GM19025 (cell line): Measurements from ENCODE around the gene HSDL1.

Source experiments
- ATAC-seq: cut with Tn5 transposase; IDR thresholded peaks from one replicate; pipeline ENCODE4 v1.9.1; 2021; ENCODE audit warnings: mild to moderate bottlenecking, low read depth, moderate library complexity; ENCODE audit not compliant: unreplicated experiment

Gene HSDL1

DNA sequence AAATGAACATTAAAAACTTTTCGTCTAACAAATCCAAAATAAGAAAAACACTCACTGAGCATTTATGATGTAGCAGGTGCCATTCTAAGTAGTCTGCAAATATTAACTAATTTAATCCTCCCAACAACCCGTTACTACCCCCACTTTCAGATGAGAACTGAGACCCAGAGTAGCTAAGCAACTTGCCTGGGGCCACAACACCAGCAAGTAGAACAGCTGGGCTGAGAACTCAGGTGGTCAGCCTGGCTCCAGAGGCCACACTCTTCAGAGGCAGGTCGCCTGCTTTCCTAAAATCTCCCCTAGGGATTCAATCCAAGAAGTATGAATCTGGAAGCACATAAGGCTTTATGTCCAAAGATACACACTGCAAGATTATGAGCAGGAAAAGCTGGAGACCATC is 34.5 kb downstream of the HSDL1 start:
- no peak for ATAC-seq

DNA sequence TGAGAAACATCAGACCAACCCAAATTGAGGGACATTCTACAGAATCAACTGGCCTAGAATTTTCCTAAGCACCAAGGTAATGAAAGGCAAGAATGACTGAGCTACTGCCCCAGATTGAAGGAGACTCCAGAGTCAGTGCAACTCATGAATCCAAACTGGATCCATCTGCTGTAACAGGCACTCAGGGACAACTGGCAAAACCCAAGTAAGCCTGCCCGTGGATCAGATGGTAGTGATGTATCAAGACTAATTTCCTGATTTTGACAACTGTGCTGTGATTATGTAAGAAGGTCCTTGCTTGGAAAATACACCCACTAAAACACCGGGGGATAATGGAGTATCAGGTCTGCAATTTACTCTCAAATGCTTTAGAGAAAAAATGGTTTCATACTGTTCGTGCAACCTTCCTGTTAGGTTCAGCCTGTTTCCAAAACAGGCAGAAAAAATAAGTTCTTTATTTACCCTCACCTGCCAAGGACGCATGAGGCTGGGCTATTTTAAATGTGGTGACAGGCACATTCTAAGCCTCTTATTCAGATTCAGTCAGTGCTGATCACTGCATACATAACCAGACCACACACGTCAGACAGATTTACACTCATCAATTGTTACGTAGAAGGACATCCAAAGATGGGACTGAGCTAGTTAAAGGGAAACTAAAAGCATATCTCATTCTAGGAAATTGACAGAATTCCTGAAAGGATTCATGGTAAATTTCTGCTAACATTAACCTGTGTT is 35.2 kb downstream of the HSDL1 start:
- ATAC-seq, result no peak

DNA sequence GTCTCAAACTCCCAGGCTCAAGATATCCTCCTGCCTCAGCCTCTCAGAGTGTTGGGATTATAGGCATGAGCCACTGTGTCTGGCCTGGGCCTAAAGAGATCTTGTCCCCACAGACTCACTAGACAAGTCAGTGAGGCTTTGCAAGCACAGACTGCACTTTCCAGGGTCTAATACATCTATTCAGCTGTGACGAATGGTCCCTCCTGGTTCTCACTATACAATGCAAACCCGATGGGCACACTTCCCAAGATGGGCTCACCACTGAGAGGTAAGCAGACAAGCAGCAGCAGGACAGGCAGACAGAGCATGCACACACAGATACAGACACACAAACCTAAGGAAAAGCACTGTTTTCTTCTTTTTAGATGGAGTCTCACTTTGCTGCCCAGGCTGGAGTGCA is 37.1 kb downstream of the HSDL1 start:
- ATAC-seq, result no peak

DNA sequence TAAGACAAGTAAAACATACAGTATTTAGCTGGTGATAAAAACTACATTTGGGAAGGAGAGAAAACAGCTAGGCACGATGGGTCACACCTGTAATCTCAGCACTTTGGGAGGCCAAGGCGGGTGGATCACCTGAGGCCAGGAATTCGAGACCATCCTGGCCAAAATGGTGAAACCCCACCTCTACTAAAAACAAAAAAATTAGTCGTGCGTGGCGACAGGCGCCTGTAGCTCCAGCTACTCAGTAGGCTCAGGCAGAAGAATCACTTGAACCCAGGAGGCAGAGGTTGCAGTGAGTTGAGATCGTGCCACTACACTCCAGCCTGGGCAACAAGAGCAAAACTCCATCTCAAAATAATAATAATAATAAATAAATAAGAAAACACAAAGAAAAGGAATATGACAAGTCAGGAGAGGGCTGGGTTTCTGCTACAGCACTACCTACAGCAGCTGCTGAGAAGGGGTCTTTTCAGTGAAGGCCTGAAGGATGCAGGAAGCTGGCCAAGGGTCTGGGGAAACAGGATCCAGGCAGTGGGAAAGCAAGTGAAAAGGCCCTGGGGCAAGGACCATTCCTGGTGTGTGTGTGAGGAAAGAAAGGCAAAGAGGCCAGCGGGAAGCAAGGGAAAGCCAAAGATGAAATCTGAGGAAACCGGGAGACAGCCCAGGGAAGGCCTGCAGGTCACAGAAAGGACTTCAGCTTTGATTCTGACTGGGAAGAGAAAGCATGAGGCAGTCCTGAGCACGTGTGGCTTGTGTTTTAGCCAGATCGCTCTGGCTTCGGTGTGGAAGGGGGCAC is 38.8 kb downstream of the HSDL1 start:
- ATAC-seq, result no peak

DNA sequence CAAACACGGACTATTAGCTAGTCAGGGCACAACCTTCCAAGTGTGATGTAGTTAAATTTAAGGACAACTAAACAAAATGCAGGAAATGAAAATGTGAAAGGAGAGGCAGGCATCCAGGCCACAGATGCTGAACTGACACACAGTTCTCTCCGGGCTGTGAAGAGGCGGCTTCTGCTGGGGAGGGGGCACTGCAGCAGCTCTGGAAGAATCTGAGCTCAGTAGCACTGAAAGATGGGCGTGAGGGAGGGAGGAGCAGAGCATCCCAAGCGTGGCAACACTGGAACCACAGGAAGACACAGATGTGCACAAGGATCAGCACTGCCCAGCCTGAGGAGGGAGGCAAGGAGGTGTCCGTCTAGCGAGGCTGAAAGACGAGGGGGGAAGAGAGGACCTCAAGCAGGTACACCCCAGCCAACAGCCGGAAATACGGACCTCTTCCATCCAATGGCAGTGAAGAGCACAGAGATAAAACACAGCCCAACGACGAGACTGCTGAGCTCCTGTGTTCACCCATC is 39.6 kb downstream of the HSDL1 start:
- no peak for ATAC-seq

DNA sequence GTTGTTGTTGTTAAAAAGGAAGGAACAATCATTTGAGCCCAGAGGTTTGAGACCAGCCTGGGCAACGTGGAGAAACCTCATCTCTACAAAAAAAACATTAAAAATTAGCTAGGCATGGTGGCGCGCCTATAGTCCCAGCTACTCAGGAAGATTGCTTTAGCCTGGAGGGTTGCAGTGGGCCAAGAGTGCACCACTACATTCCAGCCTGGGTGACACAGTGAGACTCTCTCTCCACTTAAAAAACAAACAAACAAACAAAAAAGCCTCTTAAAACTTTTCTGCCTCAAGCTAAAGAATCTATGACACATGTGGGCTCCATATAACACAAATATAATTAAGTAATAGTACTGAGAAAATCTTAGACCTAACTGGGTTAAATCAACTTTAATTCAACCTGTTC is 40.7 kb downstream of the HSDL1 start:
- ATAC-seq, result no peak

DNA sequence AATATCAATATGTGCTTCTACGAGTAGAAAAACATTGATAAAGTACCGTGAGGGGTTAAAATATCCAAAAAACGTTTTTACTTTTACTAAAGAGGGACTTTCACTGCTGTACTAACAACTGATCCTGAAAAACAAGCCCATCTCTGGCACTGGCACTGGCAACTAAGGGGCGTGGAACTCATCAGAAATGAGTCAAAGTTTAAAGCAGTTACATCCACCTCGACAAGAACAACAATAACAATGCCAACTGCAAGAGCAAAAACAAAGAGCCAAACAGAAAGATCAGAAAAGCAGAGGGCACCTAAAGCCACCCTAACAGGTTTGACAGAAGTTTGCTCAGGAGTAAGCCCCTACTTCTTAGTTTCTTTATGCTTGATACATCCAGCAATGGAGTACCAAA is 41.3 kb downstream of the HSDL1 start:
- ATAC-seq, result no peak

DNA sequence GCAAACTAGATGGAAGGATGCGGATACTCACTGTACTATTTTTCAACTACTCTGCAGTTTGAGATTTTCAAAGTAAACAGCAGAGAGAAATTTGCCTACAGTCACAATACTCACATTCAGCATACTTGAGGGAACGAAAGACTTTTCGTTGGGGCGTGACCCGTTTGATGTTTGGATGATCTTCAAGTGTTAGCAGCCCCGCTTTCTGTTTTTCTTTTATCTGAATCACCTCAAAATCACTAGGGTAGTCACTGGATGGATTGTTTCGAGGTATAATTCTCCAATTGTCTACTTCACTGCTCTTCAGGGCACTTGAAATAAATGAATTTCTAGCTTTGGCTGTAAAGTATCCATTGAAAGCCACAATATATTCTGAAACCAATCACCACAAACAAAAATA is 46.0 kb downstream of the HSDL1 start:
- ATAC-seq, result no peak

DNA sequence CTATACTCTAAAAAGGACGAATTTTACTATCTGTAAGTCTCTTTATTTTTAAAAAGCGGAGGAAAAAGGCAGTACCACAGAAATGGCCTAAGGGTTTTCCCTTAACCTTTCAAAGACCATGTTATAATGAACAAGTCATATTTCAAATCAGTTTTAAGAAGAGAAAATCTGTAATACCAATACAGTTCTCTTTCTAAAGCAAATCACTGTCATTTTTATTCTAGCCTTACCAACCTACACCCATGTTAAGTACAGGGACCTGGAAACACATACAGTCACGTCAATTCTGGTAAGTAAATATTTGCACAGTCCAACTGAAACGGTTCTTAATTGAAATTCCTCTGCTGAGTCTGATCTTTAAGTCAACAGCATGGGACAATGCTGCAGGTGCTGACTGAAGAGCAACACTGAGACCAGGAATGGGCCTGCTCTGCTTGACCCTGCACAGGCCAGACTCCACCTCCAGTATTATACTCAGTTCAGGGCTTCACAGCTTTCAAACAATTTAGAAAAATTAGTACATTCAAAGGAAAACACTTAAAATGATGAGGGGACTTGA is 48.5 kb downstream of the HSDL1 start:
- no peak for ATAC-seq

DNA sequence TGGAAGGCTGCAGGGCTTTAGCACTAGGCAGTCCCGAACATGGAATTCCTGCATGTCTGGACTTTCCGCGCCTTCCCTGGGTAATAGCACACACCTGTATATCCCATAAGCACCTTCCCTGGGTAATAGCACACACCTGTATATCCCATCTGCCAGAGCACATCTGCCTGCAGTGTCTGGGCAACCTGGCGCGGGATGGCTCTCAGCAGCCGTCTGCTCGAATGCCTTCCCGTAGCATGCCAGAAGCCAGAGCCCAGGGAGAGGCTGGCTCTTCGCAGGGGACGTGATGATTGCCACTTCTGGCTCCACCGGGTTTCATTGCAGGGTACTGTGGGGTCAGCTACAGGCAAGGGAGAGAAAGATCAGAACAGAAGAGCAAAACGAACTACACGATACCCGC is 49.5 kb downstream of the HSDL1 start:
- ATAC-seq, result no peak

DNA sequence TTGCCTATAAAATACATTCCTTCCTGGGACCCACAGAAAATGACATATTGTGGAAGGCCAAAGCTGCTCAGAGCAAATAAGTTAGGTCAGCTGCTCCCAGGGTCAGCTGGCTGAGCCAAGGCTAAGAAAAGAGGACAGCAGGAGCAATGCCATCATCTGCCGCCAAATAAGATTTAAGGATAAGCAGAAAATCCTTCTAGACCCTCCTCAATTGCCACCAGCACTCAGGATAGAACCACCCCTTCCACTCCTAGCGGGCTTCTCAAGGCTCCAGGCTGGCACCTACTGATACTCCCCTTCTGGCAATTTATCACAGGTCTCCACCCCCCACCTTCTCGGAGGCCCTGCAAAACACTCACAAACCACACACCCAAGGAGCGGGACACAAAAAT is 51.1 kb downstream of the HSDL1 start:
- no peak for ATAC-seq

DNA sequence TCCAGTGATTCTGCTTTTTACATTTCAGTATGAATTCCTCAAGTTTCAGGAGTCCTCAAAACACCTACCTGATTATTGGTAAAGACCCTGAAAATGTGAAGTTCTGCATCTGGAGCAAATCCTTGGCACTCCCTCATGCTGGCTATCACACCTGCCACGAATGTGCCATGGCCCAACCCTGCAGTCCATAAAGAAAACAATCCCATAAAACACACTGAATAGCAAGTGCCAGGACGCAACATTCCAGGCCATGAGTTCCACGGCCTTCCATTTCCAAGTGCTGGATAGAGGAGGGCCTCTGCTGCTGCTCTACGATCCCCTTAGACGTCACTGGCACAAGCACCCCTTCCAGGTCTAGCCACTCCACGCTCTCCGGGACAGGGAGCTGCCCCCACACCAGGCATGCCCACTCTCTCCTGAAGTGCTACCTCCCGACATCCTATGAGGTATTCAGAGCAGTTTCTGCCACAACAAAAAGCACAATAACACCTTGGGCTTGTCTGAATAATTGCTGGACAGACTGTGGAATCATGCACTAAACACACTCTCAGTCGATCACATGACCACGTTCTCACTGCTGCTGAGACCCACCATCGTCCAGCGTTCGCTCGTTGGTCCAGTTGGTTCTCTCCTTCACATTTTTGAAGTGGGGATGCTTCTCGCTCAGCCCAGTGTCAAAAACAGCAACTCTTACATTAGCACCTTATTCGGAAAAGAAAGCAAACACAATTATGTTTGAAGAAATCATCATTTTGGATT is 51.7 kb downstream of the HSDL1 start:
- ATAC-seq, result no peak

DNA sequence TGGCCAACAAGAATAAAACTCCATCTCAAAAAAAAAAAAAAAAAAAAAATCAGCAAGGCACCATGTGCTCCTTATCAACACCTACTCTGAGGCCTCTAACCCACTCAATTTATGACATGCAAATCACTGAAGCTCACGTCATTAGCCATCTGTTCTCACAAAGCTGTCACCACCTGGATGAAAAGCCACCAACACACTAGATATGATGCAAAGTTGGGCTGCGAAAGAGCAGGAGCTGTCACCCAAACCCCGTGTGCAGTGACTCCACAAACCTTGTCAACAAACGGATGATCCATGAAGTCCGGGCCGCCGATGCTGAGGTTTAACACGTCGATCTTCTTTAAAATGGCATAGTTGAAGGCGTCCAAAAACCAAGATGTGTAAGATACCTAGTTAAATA is 53.5 kb downstream of the HSDL1 start:
- ATAC-seq, result no peak

DNA sequence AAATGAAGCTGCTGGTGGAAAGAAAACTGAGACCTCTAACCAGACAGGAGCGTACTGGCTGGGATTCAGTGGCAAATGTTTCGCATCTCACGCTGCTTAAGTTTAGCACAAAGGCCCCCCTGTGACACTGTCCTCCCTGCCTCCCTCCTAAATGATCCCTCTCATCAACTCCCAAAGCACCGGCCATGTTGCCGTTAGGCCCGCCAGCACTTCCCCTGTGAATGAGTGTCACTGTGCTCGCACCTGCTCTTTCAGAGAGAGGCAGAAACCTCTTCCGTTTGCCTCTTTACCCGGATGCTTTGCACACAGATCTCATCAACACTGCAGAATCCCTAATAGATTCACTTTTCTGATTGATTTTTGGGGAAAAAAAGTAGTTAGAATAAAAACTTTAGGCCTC is 54.8 kb downstream of the HSDL1 start:
- ATAC-seq, result no peak

DNA sequence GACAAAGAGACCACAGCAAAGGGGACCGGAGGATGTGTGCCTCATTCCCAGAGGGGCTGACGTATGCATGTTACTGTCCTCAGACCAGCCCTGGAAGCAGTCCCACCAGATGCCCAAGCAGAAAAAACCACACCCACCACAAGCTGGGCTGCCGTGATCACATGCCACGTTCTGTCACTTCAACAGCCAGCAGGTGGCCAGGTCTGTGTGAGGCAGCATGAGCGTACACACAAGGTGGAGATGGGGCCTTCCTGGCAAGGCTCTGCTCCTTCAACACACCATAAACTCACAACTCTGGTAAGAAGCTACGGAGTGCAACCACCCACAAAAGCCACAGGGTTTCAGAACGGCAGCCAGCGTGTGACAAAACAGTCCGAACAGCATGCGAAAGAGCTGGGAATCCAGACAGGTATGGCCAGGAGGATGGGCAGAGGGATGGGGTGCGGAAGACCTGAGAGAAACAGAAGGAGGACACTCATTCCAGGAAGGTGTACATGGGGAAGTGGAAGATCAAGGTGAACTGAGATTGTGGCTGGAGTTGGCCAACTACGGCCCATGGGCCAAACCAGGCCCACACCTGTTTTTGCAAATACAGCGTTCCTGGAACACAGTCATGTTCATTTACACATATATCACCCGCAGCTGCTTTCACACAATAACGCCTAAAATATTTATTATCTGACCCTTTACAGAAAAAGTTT is 56.1 kb downstream of the HSDL1 start:
- ATAC-seq, result peak; percentile 62

DNA sequence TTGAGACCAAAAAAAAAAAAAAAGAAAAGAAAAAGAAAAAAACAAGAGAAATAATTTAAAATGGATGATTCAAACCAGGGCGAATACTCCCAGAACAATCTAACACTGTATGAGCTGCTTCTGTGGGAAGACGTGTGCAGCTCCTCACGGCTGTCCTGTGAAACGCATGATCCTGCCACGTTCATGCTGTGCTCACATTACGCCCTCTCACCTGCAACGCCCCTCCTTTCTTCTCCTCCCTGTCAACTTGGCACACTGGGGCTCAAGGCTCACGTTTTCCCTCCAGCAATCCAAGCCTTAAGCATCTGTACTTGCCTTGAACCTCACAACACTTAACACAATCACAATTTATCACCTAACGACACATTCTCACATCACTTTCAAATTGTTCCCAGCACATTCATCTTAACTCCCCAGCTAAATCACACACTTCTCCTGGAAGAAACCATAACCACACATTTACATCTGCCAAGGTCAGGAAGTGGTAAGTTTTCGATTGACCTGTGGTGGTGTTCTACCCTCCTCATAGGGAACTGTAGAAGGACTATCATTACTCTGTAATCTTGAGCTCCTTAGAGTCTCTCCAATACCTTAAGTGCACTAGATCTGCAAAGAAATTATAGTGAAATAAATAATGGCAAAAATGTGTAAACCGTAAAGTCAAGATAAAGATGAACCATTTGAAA is 57.4 kb downstream of the HSDL1 start:
- no peak for ATAC-seq

DNA sequence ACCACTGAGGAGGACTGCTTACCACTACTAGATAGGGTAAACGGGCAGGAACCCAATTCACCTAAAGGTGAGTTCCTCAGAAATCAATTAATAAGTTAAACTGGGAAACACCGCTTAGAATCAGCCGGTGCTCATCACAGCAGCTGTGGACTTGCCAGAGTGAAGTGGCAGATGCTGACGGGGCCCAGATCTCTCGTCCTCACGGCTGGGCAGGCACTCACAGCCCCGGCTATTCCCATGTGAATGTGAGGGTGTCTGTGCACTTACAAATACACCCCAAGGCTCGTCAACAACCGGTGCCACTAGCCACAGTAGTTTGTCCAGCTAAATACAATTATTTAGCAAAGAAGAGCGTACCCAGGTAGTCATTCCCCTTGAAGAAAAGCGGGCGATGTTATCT is 58.0 kb downstream of the HSDL1 start:
- ATAC-seq, result no peak

DNA sequence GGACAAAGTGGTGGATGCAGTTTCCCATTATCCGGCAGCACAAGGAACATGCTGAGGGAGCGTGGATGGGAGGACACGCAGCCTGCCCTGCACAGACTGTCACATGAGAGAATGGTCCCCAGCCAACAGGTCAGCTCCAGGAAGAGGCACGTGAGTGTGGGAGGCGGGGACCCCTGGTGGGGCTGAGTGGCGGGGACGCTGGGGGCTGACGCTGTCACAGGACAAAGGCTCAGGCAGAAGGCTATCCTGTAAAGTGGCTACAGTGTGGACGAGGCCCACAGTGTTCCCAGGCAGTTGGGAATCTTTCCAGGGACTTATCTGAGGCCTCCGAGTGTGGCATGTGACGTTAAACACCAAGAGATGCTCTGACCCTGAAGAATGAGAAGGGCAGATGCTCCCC is 58.6 kb downstream of the HSDL1 start:
- ATAC-seq, result no peak

DNA sequence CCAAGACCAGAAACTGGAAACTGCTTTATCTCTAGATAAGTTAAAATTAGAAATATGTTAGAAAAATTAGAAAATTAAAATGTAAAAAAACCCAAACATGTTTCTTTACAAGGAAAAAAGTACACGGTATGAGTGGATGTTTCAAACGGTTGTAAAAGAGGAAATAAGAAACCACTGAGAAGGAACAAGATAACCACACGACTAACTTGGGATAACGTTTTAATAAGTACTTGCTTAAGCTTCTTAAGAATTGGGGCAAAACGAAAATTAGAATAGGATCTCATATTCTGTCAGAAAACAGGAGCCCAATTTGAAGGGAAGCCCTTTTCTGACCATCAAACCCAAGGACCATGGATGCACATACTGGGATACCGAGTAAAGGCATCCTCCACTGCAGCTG is 59.2 kb downstream of the HSDL1 start:
- no peak for ATAC-seq

DNA sequence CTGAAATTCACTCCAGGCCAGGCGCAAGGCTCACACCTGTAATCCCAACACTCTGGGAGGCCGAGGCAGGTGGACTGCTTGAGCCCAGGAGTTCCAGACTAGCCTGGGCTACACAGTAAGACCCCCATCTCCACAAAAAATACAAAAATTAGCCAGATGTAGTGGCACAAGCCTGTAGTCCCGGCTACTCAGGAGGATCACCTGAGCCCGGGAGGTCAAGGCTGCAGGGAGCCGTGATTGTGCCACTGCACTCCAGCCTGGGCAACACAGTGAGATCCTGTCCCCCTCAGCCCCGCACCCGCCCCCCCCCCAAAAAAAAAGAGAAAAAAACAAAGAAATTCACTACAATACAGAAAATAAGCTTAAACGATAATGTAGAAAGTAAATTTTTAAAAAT is 59.7 kb downstream of the HSDL1 start:
- ATAC-seq, result no peak
